HG02678 (cell line): Measurements from ENCODE around the gene SULT1C3.
"Not testable (repeated sequence)": the region's sequence is repeated elsewhere in the genome, so short reads cannot be mapped to it uniquely, and the experiment has no call there.

Source experiments
- ATAC-seq: cut with Tn5 transposase; IDR thresholded peaks from one replicate; pipeline ENCODE4 v1.9.1; 2021; ENCODE audit warnings: mild to moderate bottlenecking, moderate library complexity; ENCODE audit not compliant: unreplicated experiment

Gene SULT1C3

GRCh38 chr2:108244667-108245414 is 5.1 kb downstream of the SULT1C3 start:
- ATAC-seq: no peak

GRCh38 chr2:108253106-108253505 is 13.3 kb downstream of the SULT1C3 start:
- no peak for ATAC-seq

- no peak for ATAC-seq
These were observed 18.1 kb downstream of the SULT1C3 start for GRCh38 chr2:108257757-108258331.

- no peak for ATAC-seq
These were observed 21.0 kb downstream of the SULT1C3 start for GRCh38 chr2:108260773-108261172.

- no peak for ATAC-seq
These were observed 22.3 kb downstream of the SULT1C3 start for GRCh38 chr2:108262036-108262435.

GRCh38 chr2:108263401-108263800 is 23.6 kb downstream of the SULT1C3 start:
- ATAC-seq: no peak

- ATAC-seq: no peak
These were observed 26.4 kb downstream of the SULT1C3 start for GRCh38 chr2:108266218-108266617.

- no peak for ATAC-seq
These were observed 27.3 kb downstream of the SULT1C3 start for GRCh38 chr2:108267101-108267500.

GRCh38 chr2:108268001-108268400 is 28.2 kb downstream of the SULT1C3 start:
- ATAC-seq: no peak

- ATAC-seq: no peak
These were observed 30.6 kb downstream of the SULT1C3 start for GRCh38 chr2:108270346-108270745.

GRCh38 chr2:108270768-108271506 is 31.2 kb downstream of the SULT1C3 start:
- ATAC-seq: no peak

- no peak for ATAC-seq
These were observed 32.0 kb downstream of the SULT1C3 start for GRCh38 chr2:108271691-108272253.

GRCh38 chr2:108278631-108279030 is 38.9 kb downstream of the SULT1C3 start:
- ATAC-seq: no peak

- no peak for ATAC-seq
These were observed 39.7 kb downstream of the SULT1C3 start for GRCh38 chr2:108279468-108279867.

- ATAC-seq: no peak
These were observed 40.7 kb downstream of the SULT1C3 start for GRCh38 chr2:108280466-108280865.

GRCh38 chr2:108284566-108284965 is 44.8 kb downstream of the SULT1C3 start:
- not testable (repeated sequence) for ATAC-seq

- ATAC-seq: no peak
These were observed 45.8 kb downstream of the SULT1C3 start for GRCh38 chr2:108285616-108286015.

GRCh38 chr2:108287169-108287568 is 47.4 kb downstream of the SULT1C3 start:
- no peak for ATAC-seq

- ATAC-seq: no peak
These were observed 48.9 kb downstream of the SULT1C3 start, which contains the start of gene SULT1C2 for GRCh38 chr2:108288534-108289106. TSS of gene SULT1C2 (plus strand) at chr2:108288895. CDS start at chr2:108293668, 4,773 bp downstream.

GRCh38 chr2:108293850-108294249 is 54.1 kb downstream of the SULT1C3 start:
- ATAC-seq: no peak
